ENCODE data around the gene PEX16.

The PEX16 gene

DNA sequence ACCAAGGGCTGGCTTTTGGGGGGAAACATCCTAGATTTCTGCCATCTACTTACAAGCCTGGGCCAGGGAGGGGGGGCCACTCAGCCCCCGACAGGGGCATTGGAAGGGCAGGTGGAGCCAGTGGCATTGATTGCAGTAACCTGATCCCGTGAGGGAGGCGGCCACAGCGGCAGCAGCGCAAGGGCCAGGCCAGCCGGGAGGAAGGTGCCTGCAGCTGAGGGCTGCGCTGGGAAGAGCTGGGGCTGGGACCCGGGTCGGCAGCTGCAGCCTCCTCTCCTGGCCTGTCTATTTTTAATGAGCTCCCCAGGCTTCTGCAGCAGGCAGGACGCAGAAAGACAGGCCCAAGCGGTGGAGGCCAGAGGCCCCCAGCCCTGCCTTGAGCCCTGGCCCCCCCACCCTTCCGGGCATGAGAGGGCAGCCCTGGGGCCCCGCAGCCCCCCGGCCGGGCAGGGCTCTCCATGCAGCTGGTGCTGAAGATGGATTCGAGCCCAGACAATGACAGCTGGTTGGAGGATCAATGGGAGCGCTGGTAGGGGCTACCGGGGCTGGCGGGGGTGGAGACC lies 21.2 kb downstream of the PEX16 start:
- DNase-seq: no peak

DNA sequence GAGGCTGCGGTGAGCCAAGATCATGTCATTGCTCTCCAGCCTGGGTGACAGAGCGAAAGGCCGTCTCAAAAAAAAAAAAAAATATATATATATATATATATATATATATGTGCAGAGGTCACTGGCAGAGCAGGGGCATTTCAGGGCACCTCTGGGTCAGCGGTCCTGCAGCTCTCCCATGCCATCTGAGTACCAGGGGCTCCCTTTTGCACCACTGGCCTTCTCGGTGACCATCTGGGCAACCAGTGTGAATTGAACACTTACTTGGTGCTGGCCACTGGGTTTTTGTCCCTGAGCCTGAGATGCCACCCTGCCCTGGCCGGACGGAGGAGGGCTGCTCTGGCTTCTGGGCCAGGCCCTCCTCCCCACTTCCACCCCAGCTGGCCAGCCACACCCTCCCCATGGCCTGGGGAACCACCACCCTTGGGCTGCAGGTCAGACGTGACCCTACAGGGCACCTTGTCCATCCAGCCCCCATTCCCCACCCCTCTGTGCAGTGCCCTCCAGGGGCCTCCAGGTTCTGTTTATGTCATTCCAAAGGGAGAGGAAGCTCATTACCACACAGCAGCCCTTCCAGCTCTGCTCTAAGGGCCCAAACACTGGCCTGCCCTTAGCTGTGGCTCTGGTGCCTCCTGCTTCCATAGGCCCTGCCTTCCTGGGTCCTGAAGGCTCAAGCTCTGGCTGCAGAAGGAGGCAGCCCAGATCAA lies 22.0 kb downstream of the PEX16 start:
- no peak for DNase-seq

DNA sequence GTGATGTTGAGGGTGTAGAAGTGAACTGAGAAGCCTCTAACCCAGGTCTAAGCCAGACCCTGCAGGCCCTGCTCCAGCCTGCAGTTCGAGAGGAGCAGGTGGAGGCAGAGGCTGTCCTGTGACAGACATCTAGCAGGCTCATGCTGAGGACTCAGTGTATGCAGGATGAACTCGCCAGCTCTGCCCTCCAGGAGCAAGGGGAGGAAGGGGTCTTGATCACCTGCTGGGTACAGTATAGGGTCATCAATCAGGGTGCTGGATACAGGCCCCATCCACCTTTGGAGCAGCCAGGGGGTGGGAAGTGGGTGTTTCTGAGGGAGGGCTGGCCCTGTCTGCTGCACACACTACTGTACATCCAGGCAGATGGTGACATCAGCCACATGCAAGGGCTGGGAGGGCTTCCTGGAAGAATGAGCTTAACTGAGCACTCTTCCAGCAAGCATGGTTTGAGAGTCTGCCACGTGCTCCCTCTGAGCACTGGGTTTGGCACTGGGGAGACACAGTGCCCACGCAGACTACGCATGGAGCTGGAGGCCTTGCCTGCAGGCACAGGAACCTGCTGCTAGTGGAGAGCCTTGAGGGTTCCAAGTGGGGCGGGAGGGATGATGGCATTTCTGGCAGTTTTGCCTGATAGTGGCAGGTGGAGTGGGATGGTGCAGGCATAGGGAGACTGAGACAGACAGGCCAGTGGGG lies 23.0 kb downstream of the PEX16 start:
- no peak for DNase-seq

- DNase-seq: no peak
Measured at GRCh38 chr11:45892856-45893255, 24.8 kb downstream of the PEX16 start.

DNA sequence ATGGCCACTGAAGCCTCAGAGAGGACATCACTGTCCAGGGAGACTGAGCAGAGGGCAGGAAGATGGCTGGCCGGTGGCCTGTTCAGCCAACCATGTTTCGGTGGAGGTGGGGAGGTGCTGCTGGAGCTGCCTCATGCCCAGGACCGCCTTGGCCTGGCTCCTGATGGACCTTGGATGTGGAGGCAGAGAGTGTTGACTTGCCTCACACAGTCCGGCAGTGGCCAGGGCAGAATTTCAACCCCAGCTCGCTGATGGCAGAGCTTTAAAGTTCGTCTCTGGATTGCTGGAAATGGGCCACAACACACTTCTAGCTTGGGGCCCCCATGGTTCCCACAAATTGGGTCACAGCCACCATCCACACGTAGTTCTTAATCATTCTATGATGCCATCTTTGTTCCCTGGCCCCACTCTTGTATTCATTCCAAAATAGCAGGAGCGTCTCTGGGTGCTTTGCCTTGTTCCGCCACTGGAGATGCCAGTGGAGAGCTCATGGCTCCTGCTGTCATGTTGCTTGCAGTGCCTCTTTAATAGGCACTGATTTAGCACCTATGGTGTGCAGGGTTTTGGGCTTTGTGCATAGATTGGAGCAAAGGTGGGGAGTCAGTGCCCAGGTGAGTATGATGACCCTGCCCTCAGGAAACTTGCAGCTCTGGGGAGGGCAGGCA lies 26.7 kb downstream of the PEX16 start:
- no peak for DNase-seq

DNA sequence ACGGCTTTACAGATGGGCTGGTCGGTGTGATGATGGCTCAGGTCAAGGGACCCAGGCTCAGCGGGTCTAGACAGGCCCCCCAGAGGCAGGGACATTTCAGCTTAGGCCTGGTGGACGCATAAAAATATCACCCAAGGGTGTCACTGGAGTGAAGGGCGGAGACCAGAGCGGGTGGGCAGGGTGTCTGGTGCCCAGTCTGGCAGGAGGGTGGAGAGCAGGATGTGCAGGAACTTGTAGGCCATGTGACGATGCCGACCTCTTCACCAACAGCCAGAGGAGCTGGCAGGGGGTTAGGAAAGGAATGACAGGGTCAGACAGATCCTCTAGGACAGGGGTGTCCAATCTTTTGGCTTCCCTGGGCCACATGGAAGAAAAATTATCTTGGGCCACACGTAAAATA lies 27.7 kb downstream of the PEX16 start:
- no peak for DNase-seq

DNA sequence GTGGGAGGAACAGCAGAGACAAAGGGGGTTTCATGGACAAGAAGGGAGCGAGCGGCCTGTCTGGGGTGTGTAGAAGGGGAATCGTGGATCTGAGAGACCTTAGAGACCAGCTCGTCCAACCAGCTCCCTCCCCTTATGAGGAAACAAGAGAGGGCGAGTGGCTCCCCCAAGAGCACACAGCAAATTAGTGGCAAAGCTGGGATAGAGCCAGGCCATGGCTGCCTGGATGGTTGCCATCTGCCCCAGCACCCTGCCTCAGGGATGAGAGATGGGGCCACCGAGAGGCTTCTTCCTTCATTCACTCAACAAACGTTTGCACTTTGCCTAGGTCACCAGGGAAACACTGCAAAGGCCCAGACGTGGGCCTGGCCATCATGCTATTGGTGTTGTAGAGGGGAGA lies 28.1 kb downstream of the PEX16 start:
- no peak for DNase-seq

DNA sequence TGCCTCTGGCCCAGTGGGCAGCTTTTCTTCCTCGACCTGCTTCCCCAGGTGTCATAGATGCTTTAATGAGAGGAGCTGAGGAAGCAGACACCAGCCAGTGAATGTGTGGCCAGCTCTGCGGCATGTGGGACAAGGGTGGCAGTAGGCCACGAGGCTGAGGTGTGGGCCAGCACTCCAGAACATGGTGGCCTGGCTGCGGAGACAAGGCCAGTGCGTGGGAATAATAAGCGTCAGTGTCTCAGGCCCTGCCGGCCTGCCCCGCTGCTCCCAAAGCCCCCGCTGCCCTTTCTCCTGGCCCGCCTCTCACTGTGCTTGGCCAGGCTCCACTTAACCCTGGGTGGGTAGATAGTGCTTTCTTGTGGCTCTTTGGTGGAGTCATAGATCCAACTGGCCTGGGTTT lies 30.1 kb downstream of the PEX16 start:
- DNase-seq: no peak

- no peak for DNase-seq
Measured at GRCh38 chr11:45886816-45887520, 30.7 kb downstream of the PEX16 start.

GRCh38 chr11:45885921-45886721 lies 31.6 kb downstream of the PEX16 start:
- DNase-seq: no peak

DNA sequence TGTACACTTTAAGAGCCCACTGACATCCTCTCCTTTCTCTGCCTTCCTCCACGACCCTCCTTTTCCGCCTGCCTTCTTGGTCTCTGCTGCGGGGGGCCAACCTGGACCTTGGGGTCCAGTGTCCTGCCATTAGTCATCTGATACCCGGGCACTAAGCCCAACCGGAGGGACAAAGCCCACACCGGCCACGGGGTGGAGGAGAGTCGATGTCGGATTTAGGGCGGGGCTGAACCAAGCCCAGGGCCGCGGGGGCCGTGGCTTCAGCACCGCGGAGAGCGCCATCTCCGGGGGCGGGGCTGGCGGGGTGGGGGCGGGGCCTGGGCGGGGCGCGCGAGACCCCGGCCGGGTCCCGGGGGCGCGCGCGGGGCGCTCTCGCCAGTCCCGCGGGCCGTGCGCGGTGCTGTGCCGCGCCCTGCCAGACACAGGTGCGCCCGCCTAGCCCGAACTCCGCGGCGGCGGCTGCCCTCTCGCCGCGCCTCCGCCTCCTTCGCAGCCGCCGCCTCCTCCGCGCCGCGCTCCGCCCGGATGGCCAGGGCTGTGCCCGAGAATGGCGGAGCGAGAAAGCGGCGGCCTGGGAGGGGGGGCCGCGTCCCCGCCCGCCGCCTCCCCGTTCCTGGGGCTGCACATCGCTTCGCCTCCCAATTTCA lies 32.3 kb downstream of the PEX16 start, which contains the start of gene MAPK8IP1:
MAPK8IP1 (plus strand) TSS at position 378 of the 647 bp plus-strand sequence; CDS start at position 548, 170 bp downstream.
- peak; percentile 26 for DNase-seq

GRCh38 chr11:45884596-45885185 lies 33.0 kb downstream of the PEX16 start:
- no peak for DNase-seq

- DNase-seq: no peak
Measured at GRCh38 chr11:45881708-45882368, 35.8 kb downstream of the PEX16 start.

GRCh38 chr11:45880772-45881570 lies 36.7 kb downstream of the PEX16 start:
- DNase-seq: no peak

DNA sequence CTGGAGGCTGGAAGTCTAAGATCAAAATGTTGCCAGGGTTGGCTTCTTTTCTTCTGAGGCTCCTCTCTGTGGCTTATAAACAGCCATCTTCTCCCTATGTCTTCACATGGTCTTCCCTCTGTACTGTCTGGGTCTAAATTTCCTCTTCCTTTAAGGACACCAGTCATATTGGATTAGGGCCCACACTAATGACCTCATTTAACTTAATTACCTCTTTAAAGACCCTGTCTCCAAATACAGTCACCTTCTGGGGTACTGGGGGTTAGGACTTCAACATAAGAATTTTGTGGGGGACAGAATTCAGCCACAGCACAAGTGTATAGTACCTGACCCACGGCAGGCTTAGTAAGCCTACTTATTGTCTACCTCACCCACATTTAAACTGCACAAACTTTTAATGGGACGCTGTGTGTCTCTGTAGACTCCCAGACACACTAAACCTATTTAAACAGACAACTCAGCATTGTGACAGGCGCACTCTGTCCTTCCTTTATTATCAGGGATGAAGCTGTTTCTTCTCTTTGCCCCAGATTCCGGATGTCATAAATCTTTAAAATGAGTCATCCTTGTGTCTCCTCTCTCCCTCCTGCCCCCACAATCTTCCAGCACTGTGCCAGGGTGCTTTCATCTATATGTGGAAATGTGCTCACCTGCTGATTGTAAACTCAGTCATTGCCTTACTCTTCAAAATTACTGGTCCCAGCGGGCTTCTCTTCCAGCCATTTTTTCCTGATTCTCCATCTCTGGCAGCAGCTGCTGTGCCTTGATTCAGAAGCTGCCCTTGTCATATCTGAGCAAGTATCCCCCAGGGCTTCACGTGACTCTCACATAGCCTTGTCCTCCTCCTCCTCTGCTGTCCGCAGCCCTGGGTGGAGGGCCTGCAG lies 37.6 kb downstream of the PEX16 start:
- no peak for DNase-seq

GRCh38 chr11:45877845-45878244 lies 39.8 kb downstream of the PEX16 start:
- no peak for DNase-seq

DNA sequence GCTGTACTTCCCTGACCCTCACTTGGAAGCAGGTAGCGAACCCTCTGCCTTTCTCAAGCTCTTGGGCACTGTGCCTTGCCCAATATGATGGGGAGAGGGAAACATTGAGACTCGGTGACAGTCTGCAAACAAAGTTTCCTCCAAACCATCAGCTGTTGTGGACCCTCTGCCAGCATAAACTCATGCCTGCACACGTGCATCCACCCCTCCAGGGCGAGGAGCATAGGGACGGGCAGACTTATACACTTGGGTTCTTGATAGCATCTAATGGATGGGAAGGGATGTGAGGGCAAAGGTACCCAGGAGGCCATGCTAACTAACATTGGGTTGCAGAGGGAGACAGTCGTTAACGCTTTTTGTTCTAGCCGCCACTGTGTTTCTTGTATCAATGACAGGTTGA lies 40.5 kb downstream of the PEX16 start:
- DNase-seq: no peak

DNA sequence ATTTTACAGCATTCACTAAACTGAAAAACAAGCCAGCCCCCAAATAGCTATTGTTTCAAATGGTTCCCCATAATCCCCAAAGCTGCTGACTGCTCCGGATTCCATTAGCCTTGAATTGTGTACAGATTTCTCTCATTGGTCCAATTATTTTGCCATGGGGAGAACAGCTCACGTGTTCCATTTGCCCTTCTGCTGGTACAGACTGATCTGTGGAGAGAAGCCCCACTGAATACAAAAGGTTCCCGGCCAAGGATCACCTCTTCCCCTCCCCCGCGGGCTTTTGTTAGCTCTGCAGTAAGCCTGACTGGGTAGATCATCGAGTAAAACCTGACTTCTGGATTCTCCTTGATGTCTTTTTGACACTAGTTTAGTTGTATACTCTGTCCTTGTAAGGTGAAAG lies 41.3 kb downstream of the PEX16 start:
- DNase-seq: no peak

All from activated T-cell treated with anti-CD3 and anti-CD28 coated beads for 4 hours (primary cell).